HFFc6 (cell line): ENCODE results near the gene KPTN. TPM values are rescaled to one million over a fixed set of nuclear protein-coding genes. Genes with fewer than 3 reads are reported as not detected.

Experiments used
- DNase-seq: peaks from one replicate; pipeline ENCODE4 v3.0.0-alpha.2; 2018
- H3K27ac Mint-ChIP-seq: 2 replicates; pipeline ENCODE4 v1.8.0; 2020; ENCODE audit warnings: mild to moderate bottlenecking, mixed read lengths
- H3K27me3 Mint-ChIP-seq: 2 replicates; pipeline ENCODE4 v1.8.0; 2021; ENCODE audit warnings: mild to moderate bottlenecking, moderate library complexity, mixed read lengths; ENCODE audit not compliant: insufficient read depth
- H3K36me3 Mint-ChIP-seq: 2 replicates; pipeline ENCODE4 v1.8.0; 2021; ENCODE audit warnings: low read depth, mixed read lengths
- H3K4me1 Mint-ChIP-seq: 2 replicates; pipeline ENCODE4 v1.8.0; 2020; ENCODE audit warnings: low read depth, mixed read lengths
- H3K4me3 Mint-ChIP-seq: 2 replicates; pipeline ENCODE4 v1.8.0; 2020; ENCODE audit warnings: mild to moderate bottlenecking, moderate library complexity, mixed read lengths
- H3K9me3 Mint-ChIP-seq: 2 replicates; pipeline ENCODE4 v1.8.0; 2020; ENCODE audit warnings: mild to moderate bottlenecking, mixed read lengths
- CTCF ChIP-seq: fragments of 200-600 bp; sonication (generic); IDR thresholded peaks from 2 replicates; pipeline ENCODE4 v1.5.0; 2021; ENCODE audit warnings: antibody characterized with exemption, mild to moderate bottlenecking
- total RNA-seq, 6 experiments: library from RNA; stranded (reverse); fragmentation: NEBNext Ultra II Directional; extraction: Animal tissue kit (Norgen Biotek cat#: 25700); gene quantifications; 2 replicates in 1 of 6; 3 replicates in 5 of 6; pipeline ENCODE4 v1.2.3, GENCODE V29; 2021

The KPTN gene
- total RNA-seq, 6 experiments from 2014 or later = 11.1 to 13.6 (median 12.4) TPM

GRCh38 chr19:47503130-47503825 lies 19.3 kb upstream of the KPTN start:
- peaks cover 1% of the 10 kb centered on the region; the same call in 1 of the 2 replicates for H3K27me3 Mint-ChIP-seq
- no peaks in the 10 kb centered on the region for H3K36me3 Mint-ChIP-seq
- TF ChIP-seq CTCF = no peak
- H3K27ac Mint-ChIP-seq = no peak overlapping the region
- H3K9me3 Mint-ChIP-seq = no peaks in the 10 kb centered on the region
- H3K4me3 Mint-ChIP-seq = no peak overlapping the region
- no peak for DNase-seq
- H3K4me1 Mint-ChIP-seq = peaks cover 6% of the 10 kb centered on the region; the same call in 1 of the 2 replicates

- no peak for TF ChIP-seq CTCF
- peaks cover 6% of the 10 kb centered on the region; the same call in 1 of the 2 replicates for H3K4me1 Mint-ChIP-seq
- no peaks in the 10 kb centered on the region for H3K36me3 Mint-ChIP-seq
- H3K27me3 Mint-ChIP-seq = peaks cover 1% of the 10 kb centered on the region; the same call in 1 of the 2 replicates
- H3K4me3 Mint-ChIP-seq = no peak overlapping the region
- no peaks in the 10 kb centered on the region for H3K9me3 Mint-ChIP-seq
- H3K27ac Mint-ChIP-seq = no peak overlapping the region
- DNase-seq = no peak
Measured at GRCh38 chr19:47499863-47500830, 16.1 kb upstream of the KPTN start.

GRCh38 chr19:47499371-47499770 lies 15.4 kb upstream of the KPTN start:
- H3K27ac Mint-ChIP-seq = no peak overlapping the region
- no peak for TF ChIP-seq CTCF
- no peaks in the 10 kb centered on the region for H3K36me3 Mint-ChIP-seq
- peaks cover 1% of the 10 kb centered on the region; the same call in 1 of the 2 replicates for H3K27me3 Mint-ChIP-seq
- no peaks in the 10 kb centered on the region for H3K9me3 Mint-ChIP-seq
- peaks cover 6% of the 10 kb centered on the region; the same call in 1 of the 2 replicates for H3K4me1 Mint-ChIP-seq
- no peak overlapping the region for H3K4me3 Mint-ChIP-seq
- no peak for DNase-seq

- no peak overlapping the region for H3K27ac Mint-ChIP-seq
- no peak for DNase-seq
- no peak for TF ChIP-seq CTCF
- H3K4me1 Mint-ChIP-seq = peaks cover 6% of the 10 kb centered on the region; the same call in 1 of the 2 replicates
- peaks cover 1% of the 10 kb centered on the region; the same call in 1 of the 2 replicates for H3K27me3 Mint-ChIP-seq
- H3K36me3 Mint-ChIP-seq = no peaks in the 10 kb centered on the region
- no peak overlapping the region for H3K4me3 Mint-ChIP-seq
- H3K9me3 Mint-ChIP-seq = no peaks in the 10 kb centered on the region
Measured at GRCh38 chr19:47498561-47498960, 14.5 kb upstream of the KPTN start.

- H3K27ac Mint-ChIP-seq = no peak overlapping the region
- TF ChIP-seq CTCF = no peak
- H3K9me3 Mint-ChIP-seq = no peaks in the 10 kb centered on the region
- peaks cover 1% of the 10 kb centered on the region; the same call in 1 of the 2 replicates for H3K27me3 Mint-ChIP-seq
- DNase-seq = no peak
- no peak overlapping the region for H3K4me3 Mint-ChIP-seq
- peaks cover 6% of the 10 kb centered on the region; the same call in 1 of the 2 replicates for H3K4me1 Mint-ChIP-seq
- no peaks in the 10 kb centered on the region for H3K36me3 Mint-ChIP-seq
Measured at GRCh38 chr19:47497821-47498520, 14.0 kb upstream of the KPTN start.
